K562 (cell line): Measurements from ENCODE around the gene AJAP1.
A peak's percentile ranks its signal among the peaks of the same experiment; 100 is the strongest.

Experiments
- CHD2 ChIP-seq: IDR thresholded peaks from 2 replicates; pipeline ENCODE4 v1.6.1; 2011; ENCODE audit warnings: low read depth, low read length
- CREB1 ChIP-seq, 2 experiments: sonication (generic) in 1 of 2; formaldehyde crosslinking in 1 of 2; IDR thresholded peaks; 2 replicates each; pipeline versions ENCODE4 v1.6.1 to v1.8.0; 2012 to 2022; ENCODE audit warnings: inconsistent platforms in 1 of 2, mild to moderate bottlenecking in 1 of 2, missing genetic modification reagents in 1 of 2, moderate library complexity in 1 of 2
- CTCF ChIP-seq, 3 experiments: IDR thresholded peaks in 2 of 3; conservative IDR thresholded peaks in 1 of 3; 2 replicates each; pipeline ENCODE4 v1.5.1; 2011 to 2012; ENCODE audit warnings: low read length in 3 of 3, mild to moderate bottlenecking in 3 of 3, control low read depth in 2 of 3, improper control_type of control experiment in 1 of 3, inconsistent platforms in 1 of 3, low read depth in 1 of 3, mixed read lengths in 1 of 3, moderate library complexity in 1 of 3; ENCODE audit not compliant: insufficient read depth in 2 of 3
- E2F6 ChIP-seq, 2 experiments: IDR thresholded peaks; 2 replicates each; pipeline ENCODE4 v1.6.1; 2011; ENCODE audit warnings: borderline replicate concordance in 1 of 2, control low read depth in 1 of 2, low read depth in 1 of 2, low read length in 1 of 2, mild to moderate bottlenecking in 1 of 2, mixed read lengths in 1 of 2, moderate library complexity in 1 of 2; ENCODE audit not compliant: insufficient read depth in 1 of 2, insufficient read length in 1 of 2, poor library complexity in 1 of 2, severe bottlenecking in 1 of 2; ENCODE audit errors: extremely low read depth in 1 of 2
- FOXP1 ChIP-seq: sonication (generic); formaldehyde crosslinking; IDR thresholded peaks from 2 replicates; pipeline ENCODE4 v1.8.0; 2022; ENCODE audit warnings: mild to moderate bottlenecking, missing genetic modification reagents
- HEY1 ChIP-seq: fragments of 250-450 bp; sonication (Bioruptor Pico); IDR thresholded peaks from 2 replicates; pipeline ENCODE4 v1.5.0; 2020; ENCODE audit warnings: mild to moderate bottlenecking, moderate library complexity, borderline replicate concordance
- RAD21 ChIP-seq, 2 experiments: fragments of 250-450 bp in 1 of 2; fragments of 450-650 bp in 1 of 2; sonication (Bioruptor Pico) in 1 of 2; formaldehyde crosslinking in 1 of 2; IDR thresholded peaks in 1 of 2; conservative IDR thresholded peaks in 1 of 2; 2 replicates each; pipeline versions ENCODE4 v1.4.0 to v1.8.0; 2020 to 2022; ENCODE audit warnings: mild to moderate bottlenecking in 2 of 2, moderate library complexity in 1 of 2
- RFX5 ChIP-seq: IDR thresholded peaks from 2 replicates; pipeline ENCODE4 v1.6.1; 2011; ENCODE audit warnings: low read depth, mild to moderate bottlenecking, improper control_type of control experiment, low read length
- ZNF134 ChIP-seq: fragments of 250-450 bp; sonication (Bioruptor Pico); conservative IDR thresholded peaks from 2 replicates; pipeline ENCODE4 v1.4.0; 2020
- ZNF175 ChIP-seq: fragments of 200-800 bp; sonication (Bioruptor generic); IDR thresholded peaks from 2 replicates; pipeline ENCODE4 v1.6.1; 2016; ENCODE audit warnings: low read depth, mild to moderate bottlenecking, missing genetic modification characterization, missing compliant biosample characterization
- TF ChIP-seq, protein P1 (sequence below): fragments of 450-650 bp; formaldehyde crosslinking; IDR thresholded peaks from 2 replicates; pipeline ENCODE4 v1.4.0; 2020; ENCODE audit warnings: mild to moderate bottlenecking, moderate library complexity

DNA sequence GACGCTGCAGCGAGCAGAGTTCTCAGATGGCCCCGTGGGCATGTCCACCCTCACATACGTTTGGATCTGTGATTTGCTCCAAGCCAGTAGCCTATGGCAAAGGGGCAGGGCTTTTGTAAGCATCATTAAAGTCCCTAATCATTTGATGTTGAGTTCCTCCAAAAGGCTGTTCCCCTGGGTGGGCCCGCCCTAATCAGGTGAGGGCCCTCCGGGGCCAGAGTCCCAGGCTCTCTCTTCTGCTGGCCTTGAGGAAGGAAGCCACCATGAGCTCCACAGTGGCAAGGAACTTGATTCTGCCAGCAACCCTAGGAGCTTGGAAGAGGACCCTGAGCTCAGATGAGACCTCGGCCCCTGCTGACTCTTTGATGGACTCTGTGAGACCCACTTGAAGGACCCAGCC is 25.4 kb upstream of the AJAP1 start:
- peak; percentile 99 for TF ChIP-seq ZNF134
- no peak for TF ChIP-seq E2F6 (IDR thresholded peaks at IDR 0.05; ENCODE audit: borderline replicate concordance in 1 of 2, extremely low read depth in 1 of 2, insufficient read depth in 1 of 2, insufficient read length in 1 of 2, low read depth in 1 of 2, low read length in 1 of 2, poor library complexity in 1 of 2, severe bottlenecking in 1 of 2)
- TF ChIP-seq CTCF (IDR thresholded peaks at IDR 0.05 in 2 of 3, conservative IDR thresholded peaks at IDR 0.05 in 1 of 3; ENCODE audit: insufficient read depth in 2 of 3, low read depth in 1 of 3, low read length in 3 of 3): no peak
- TF ChIP-seq, protein P1, sequence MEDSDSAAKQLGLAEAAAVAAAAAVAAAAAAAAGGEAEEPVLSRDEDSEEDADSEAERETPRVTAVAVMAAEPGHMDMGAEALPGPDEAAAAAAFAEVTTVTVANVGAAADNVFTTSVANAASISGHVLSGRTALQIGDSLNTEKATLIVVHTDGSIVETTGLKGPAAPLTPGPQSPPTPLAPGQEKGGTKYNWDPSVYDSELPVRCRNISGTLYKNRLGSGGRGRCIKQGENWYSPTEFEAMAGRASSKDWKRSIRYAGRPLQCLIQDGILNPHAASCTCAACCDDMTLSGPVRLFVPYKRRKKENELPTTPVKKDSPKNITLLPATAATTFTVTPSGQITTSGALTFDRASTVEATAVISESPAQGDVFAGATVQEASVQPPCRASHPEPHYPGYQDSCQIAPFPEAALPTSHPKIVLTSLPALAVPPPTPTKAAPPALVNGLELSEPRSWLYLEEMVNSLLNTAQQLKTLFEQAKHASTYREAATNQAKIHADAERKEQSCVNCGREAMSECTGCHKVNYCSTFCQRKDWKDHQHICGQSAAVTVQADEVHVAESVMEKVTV (CRISPR knock-in tag): no peak
- no peak for TF ChIP-seq ZNF175 (CRISPR knock-in tag)
- no peak for TF ChIP-seq CHD2
- TF ChIP-seq RAD21 (CRISPR knock-in tag; conservative IDR thresholded peaks at IDR 0.05 in 1 of 2, IDR thresholded peaks at IDR 0.05 in 1 of 2): no peak
- no peak for TF ChIP-seq CREB1 (IDR thresholded peaks at IDR 0.05)
- TF ChIP-seq CREB1 (CRISPR knock-in tag; IDR thresholded peaks at IDR 0.05): no peak
- TF ChIP-seq HEY1 (CRISPR knock-in tag): no peak
- TF ChIP-seq RFX5: no peak
- TF ChIP-seq FOXP1 (CRISPR knock-in tag): no peak
